ENCODE data around the gene MRPL44.

DNA sequence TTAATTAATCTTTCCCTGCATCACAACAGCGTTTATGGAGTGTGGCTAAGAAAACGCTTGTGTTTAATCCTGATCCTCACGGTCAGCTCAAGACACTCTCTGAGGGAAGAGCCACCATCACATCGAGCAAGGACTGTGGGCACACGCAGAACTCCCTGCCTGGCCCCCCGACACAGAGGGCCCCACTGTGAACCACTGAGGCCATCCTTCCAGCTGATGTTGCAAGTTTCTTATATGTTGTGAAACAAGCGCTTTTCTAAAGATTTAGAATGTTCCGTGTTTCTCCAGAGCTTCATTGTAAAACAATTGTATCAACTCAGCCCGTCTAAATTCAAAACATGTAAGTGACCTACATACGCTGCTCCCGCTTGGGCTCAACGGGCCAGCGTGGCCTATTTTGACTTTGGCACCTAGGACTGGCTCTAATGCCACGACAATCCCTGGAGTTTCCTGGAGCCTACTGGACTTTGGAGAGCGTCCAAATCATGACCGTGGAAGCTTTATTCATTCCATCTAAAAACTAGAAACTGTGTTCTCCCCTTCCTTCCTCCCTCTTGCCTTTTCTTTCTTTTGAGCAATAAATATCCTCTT lies 46.9 kb downstream of the MRPL44 start:
- TF ChIP-seq POLR2AphosphoS5 (IDR thresholded peaks at IDR 0.05; ENCODE audit: low read depth, low read length) = no peak
- TF ChIP-seq, protein P1, sequence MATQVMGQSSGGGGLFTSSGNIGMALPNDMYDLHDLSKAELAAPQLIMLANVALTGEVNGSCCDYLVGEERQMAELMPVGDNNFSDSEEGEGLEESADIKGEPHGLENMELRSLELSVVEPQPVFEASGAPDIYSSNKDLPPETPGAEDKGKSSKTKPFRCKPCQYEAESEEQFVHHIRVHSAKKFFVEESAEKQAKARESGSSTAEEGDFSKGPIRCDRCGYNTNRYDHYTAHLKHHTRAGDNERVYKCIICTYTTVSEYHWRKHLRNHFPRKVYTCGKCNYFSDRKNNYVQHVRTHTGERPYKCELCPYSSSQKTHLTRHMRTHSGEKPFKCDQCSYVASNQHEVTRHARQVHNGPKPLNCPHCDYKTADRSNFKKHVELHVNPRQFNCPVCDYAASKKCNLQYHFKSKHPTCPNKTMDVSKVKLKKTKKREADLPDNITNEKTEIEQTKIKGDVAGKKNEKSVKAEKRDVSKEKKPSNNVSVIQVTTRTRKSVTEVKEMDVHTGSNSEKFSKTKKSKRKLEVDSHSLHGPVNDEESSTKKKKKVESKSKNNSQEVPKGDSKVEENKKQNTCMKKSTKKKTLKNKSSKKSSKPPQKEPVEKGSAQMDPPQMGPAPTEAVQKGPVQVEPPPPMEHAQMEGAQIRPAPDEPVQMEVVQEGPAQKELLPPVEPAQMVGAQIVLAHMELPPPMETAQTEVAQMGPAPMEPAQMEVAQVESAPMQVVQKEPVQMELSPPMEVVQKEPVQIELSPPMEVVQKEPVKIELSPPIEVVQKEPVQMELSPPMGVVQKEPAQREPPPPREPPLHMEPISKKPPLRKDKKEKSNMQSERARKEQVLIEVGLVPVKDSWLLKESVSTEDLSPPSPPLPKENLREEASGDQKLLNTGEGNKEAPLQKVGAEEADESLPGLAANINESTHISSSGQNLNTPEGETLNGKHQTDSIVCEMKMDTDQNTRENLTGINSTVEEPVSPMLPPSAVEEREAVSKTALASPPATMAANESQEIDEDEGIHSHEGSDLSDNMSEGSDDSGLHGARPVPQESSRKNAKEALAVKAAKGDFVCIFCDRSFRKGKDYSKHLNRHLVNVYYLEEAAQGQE (IDR thresholded peaks at IDR 0.05; ENCODE audit: insufficient read depth in 1 of 2, low read depth in 2 of 2, low read length in 2 of 2) = no peak
